NCI-H226 (cell line): ENCODE results near the gene NLGN4Y.

ENCODE experiments used
- DNase-seq: peaks from one replicate; pipeline ENCODE4 v3.0.0-alpha.2; 2015

Gene NLGN4Y

GRCh38 chrY:14524272-14525231 is at the start of gene NLGN4Y:
Gene NLGN4Y, plus strand, starts transcription at chrY:14524529. Its CDS starts 97,591 bp downstream, at chrY:14622120.
- no peak for DNase-seq

- DNase-seq = no peak
Observed at GRCh38 chrY:14485935-14486334, 38.4 kb upstream of the NLGN4Y start.

GRCh38 chrY:14490226-14490625 is 34.1 kb upstream of the NLGN4Y start:
- DNase-seq = no peak

- no peak for DNase-seq
Observed at GRCh38 chrY:14498071-14498470, 26.3 kb upstream of the NLGN4Y start.

GRCh38 chrY:14504592-14504991 is 19.7 kb upstream of the NLGN4Y start:
- no peak for DNase-seq

- DNase-seq = no peak
Observed at GRCh38 chrY:14522379-14522950, 1.9 kb upstream of the NLGN4Y start.

- no peak for DNase-seq
Observed at GRCh38 chrY:14523491-14524271, 648 bp upstream of the NLGN4Y start.

GRCh38 chrY:14525315-14525714 is 986 bp downstream of the NLGN4Y start:
- DNase-seq = no peak

GRCh38 chrY:14528361-14528760 is 4.0 kb downstream of the NLGN4Y start:
- no peak for DNase-seq

GRCh38 chrY:14536703-14537102 is 12.4 kb downstream of the NLGN4Y start:
- DNase-seq = no peak

- DNase-seq = no peak
Observed at GRCh38 chrY:14543506-14543905, 19.2 kb downstream of the NLGN4Y start.

GRCh38 chrY:14581294-14581693 is 57.0 kb downstream of the NLGN4Y start:
- no peak for DNase-seq

- no peak for DNase-seq
Observed at GRCh38 chrY:14586725-14587124, 62.4 kb downstream of the NLGN4Y start.

GRCh38 chrY:14601372-14601771 is 77.0 kb downstream of the NLGN4Y start:
- DNase-seq = no peak

GRCh38 chrY:14617625-14618024 is 93.3 kb downstream of the NLGN4Y start:
- no peak for DNase-seq

GRCh38 chrY:14618513-14618912 is 94.2 kb downstream of the NLGN4Y start:
- no peak for DNase-seq

GRCh38 chrY:14628208-14628607 is 103.9 kb downstream of the NLGN4Y start:
- DNase-seq = no peak

- DNase-seq = peak; percentile 30
Observed at GRCh38 chrY:14631676-14632075, 107.3 kb downstream of the NLGN4Y start.

GRCh38 chrY:14633718-14634117 is 109.4 kb downstream of the NLGN4Y start:
- no peak for DNase-seq

GRCh38 chrY:14634954-14635353 is 110.6 kb downstream of the NLGN4Y start:
- DNase-seq = no peak

- no peak for DNase-seq
Observed at GRCh38 chrY:14637551-14637950, 113.2 kb downstream of the NLGN4Y start.

- no peak for DNase-seq
Observed at GRCh38 chrY:14641853-14642252, 117.5 kb downstream of the NLGN4Y start.

- peak; percentile 34 for DNase-seq
Observed at GRCh38 chrY:14644157-14644952, 120.0 kb downstream of the NLGN4Y start.
